ENCODE data around the gene TMEM213.

Gene TMEM213

DNA sequence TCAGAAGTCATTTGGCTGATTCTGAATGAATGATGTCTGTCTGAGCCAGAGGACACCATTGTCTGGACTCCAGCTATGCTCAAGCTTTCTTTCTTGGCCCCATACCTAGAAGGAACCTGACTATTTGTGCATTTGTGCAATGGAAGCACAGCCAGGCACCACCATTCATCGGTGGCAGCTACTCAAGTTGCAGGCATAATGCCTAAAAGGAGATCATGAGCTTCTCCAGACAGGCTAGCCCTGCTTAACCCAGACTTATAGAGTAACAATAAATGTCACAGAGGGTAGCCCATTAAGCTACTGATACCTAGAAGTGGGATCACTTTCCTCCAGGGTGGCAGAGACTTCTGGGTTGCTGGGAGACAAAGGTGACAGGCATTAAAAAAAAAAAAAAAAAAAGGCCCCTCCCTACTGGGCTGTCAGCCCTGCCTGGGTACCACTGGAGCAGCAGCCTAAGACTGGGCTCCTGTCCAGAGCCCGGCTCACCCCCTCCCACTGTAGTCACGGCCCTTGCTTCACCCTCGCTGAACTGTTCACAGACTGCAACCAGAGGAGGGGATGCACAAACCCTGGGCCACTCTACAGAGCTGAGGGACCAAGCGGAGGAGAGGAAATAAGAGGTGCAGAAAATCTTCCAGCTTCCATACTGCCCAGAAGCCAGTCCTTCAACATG lies 75.6 kb downstream of the TMEM213 start:
- H3K4me3 ChIP-seq (ENCODE audit: extremely low read depth, insufficient read depth, low read length, poor library complexity, severe bottlenecking): no peak overlapping the region
- WGBS, 2 experiments (ENCODE audit: insufficient coverage in 2 of 2): 80 to 100% methylated on average over 1 of the region's 5 CpGs
- peaks cover 55% of the 10 kb centered on the region for H3K36me3 ChIP-seq (ENCODE audit: control insufficient read depth, insufficient read depth, low read length)
- H3K27ac ChIP-seq (ENCODE audit: low read depth, low read length, severe bottlenecking): no peak overlapping the region
- no peaks in the 10 kb centered on the region for H3K9me3 ChIP-seq (ENCODE audit: control insufficient read depth, low read length)
- H3K4me1 ChIP-seq (ENCODE audit: control insufficient read depth, insufficient read depth, low read length, poor library complexity, severe bottlenecking): peaks cover 9% of the 10 kb centered on the region

DNA sequence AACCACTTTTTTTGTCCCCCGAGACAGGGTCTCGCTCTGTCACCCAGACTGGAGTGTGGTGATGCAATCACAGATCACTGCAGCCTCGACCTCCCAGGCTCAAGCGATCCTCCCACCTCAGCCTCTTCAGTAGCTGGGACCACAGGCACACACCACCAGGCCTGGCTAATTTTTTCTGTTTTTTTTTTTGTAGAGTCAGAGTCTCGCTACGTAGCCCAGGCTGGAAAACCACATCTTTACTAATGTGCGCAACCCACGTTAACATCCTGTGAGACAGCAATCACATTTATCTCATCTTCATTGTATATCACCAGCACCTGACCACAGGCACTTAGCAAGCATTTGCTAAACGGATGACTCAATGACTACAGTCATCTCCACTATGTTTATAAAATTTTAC lies 78.0 kb downstream of the TMEM213 start:
- Histone ChIP-seq H3K4me1 (ENCODE audit: control insufficient read depth, insufficient read depth, low read length, poor library complexity, severe bottlenecking) (peaks cover 9% of the 10 kb centered on the region), H3K9me3 (ENCODE audit: control insufficient read depth, low read length) (no peaks in the 10 kb centered on the region), H3K4me3 (ENCODE audit: extremely low read depth, insufficient read depth, low read length, poor library complexity, severe bottlenecking) (no peak overlapping the region), H3K36me3 (ENCODE audit: control insufficient read depth, insufficient read depth, low read length) (peaks cover 46% of the 10 kb centered on the region), H3K27ac (ENCODE audit: low read depth, low read length, severe bottlenecking) (no peak overlapping the region)
- WGBS, 2 experiments (ENCODE audit: insufficient coverage in 2 of 2): 95 to 97% methylated on average over 6 to 9 of the region's 9 CpGs

DNA sequence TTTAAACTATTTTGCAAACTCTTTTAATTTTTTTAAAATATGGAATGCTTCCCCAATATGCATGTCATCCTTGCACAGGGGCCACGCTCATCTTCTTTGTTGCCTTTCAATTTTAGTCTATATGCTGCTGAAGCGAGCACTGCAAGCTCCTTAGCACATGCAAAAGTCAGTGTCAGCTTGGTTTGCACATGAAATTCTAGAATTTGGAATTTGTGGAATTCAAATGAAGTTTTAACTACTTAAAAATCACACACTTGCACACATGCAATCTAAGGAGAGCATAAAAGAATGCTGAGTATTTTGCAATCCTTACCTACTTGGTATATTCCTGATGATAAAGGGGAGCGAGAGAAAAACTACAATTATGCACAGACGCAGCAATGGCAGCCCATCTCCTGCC lies 78.5 kb downstream of the TMEM213 start:
- H3K4me3 ChIP-seq (ENCODE audit: extremely low read depth, insufficient read depth, low read length, poor library complexity, severe bottlenecking): no peak overlapping the region
- H3K9me3 ChIP-seq (ENCODE audit: control insufficient read depth, low read length): no peaks in the 10 kb centered on the region
- no peak overlapping the region for H3K27ac ChIP-seq (ENCODE audit: low read depth, low read length, severe bottlenecking)
- peaks cover 9% of the 10 kb centered on the region for H3K4me1 ChIP-seq (ENCODE audit: control insufficient read depth, insufficient read depth, low read length, poor library complexity, severe bottlenecking)
- WGBS, 2 experiments (ENCODE audit: insufficient coverage in 2 of 2): 86 to 100% methylated on average over 1 to 2 of the region's 4 CpGs
- peaks cover 43% of the 10 kb centered on the region for H3K36me3 ChIP-seq (ENCODE audit: control insufficient read depth, insufficient read depth, low read length)

DNA sequence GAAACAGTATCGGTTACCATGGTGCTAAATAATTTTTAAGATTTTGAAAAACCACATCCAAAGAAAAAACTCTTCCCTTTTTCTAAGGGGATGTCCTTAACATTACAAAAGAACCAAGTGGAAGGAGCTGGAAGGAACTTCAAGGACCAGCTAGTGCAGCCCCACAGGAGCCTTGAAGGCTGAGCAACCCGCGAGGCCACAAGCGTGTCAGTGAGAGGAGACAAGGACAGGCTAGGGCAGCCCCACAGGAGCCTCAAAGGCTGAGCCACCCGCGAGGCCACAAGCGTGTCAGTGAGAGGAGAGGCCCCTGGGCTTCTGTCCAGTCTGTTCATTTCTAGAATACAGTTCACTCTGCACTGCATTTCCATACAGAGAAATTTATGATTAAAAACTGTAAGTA lies 80.3 kb downstream of the TMEM213 start:
- H3K4me3 ChIP-seq (ENCODE audit: extremely low read depth, insufficient read depth, low read length, poor library complexity, severe bottlenecking): no peak overlapping the region
- H3K4me1 ChIP-seq (ENCODE audit: control insufficient read depth, insufficient read depth, low read length, poor library complexity, severe bottlenecking): peaks cover 4% of the 10 kb centered on the region
- H3K36me3 ChIP-seq (ENCODE audit: control insufficient read depth, insufficient read depth, low read length): peaks cover 41% of the 10 kb centered on the region
- no peaks in the 10 kb centered on the region for H3K9me3 ChIP-seq (ENCODE audit: control insufficient read depth, low read length)
- H3K27ac ChIP-seq (ENCODE audit: low read depth, low read length, severe bottlenecking): no peak overlapping the region
- 84 to 87% methylated on average over 4 to 5 of the region's 7 CpGs for WGBS, 2 experiments (ENCODE audit: insufficient coverage in 2 of 2)

DNA sequence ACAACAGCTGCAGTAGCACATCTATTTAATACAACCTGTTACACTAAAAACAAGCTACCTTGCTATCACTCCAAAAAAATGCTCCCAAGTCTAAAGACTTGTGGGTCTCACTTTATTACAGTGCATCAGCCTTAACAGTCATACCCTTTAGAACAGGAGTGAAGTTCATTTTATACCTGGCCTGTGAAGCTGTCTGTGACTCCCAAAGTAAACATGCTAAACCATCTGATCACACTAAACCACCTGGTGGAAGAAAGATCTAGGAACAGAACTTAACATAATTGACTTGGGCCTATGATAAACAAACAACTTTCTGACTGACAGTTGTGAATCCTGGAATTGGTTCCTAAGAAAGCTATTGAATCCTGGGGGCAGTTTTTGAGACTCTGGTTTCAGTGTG lies 81.1 kb downstream of the TMEM213 start:
- Histone ChIP-seq H3K27ac (ENCODE audit: low read depth, low read length, severe bottlenecking) (no peak overlapping the region), H3K9me3 (ENCODE audit: control insufficient read depth, low read length) (no peaks in the 10 kb centered on the region), H3K4me3 (ENCODE audit: extremely low read depth, insufficient read depth, low read length, poor library complexity, severe bottlenecking) (no peak overlapping the region), H3K36me3 (ENCODE audit: control insufficient read depth, insufficient read depth, low read length) (peaks cover 44% of the 10 kb centered on the region), H3K4me1 (ENCODE audit: control insufficient read depth, insufficient read depth, low read length, poor library complexity, severe bottlenecking) (no peaks in the 10 kb centered on the region)

DNA sequence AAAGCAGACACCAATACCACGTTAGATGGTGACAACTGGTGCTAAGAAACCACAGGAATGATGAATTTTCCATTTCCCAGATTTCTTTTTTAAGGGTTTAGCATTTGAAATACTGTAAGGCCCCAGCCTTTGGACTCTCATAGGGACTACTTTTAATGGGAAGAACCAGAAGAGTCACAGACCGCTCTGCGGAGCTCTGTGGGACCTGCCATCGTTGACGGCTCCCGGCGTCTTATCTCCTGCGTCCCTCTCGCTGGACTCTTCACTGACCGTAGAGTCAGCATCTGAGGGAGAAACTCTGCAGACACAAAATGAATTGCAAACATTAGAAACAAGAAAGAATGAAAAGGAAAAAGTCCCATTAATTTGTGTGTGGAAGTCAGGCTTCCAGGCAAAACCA lies 81.6 kb downstream of the TMEM213 start:
- H3K36me3 ChIP-seq (ENCODE audit: control insufficient read depth, insufficient read depth, low read length): peaks cover 48% of the 10 kb centered on the region

DNA sequence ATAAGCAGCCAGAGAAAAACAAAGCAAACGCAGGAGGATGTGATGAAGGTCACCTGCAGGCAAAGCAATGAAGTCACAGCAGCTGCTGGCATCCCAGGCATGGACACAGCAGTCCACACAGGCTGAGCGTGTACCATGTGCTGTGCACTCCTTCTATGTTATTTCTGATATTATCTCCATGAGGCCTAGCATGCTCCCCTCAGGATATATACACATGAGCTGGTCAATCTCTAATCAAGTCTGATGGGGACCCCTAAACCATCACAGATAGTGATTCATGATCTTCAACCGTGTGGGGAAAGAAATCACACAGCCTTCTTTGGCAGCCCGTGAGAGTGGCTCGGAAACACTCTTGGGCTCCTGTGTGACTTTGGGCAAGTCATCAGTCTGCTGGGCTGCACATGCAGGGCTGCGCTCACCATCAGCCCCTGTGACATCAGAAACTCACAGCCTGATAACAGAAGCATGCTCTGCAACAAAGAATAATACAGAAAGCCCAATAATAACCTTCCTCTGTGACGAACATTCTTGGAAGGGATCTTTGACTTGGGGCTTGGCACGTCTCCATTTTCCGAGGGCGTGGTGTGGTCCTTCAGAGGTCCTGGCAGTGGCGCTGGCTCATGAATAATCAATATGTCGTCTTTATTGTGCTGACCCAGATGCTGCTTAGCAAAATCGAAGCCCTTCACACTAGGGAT lies 83.2 kb downstream of the TMEM213 start:
- Histone ChIP-seq H3K9me3 (ENCODE audit: control insufficient read depth, low read length) (no peaks in the 10 kb centered on the region), H3K4me1 (ENCODE audit: control insufficient read depth, insufficient read depth, low read length, poor library complexity, severe bottlenecking) (no peaks in the 10 kb centered on the region), H3K36me3 (ENCODE audit: control insufficient read depth, insufficient read depth, low read length) (peaks cover 51% of the 10 kb centered on the region), H3K27ac (ENCODE audit: low read depth, low read length, severe bottlenecking) (no peak overlapping the region), H3K4me3 (ENCODE audit: extremely low read depth, insufficient read depth, low read length, poor library complexity, severe bottlenecking) (no peak overlapping the region)
- WGBS, 2 experiments (ENCODE audit: insufficient coverage in 2 of 2): 87 to 94% methylated on average over 12 of the region's 13 CpGs

More for the DNA sequence above, 81.6 kb downstream of the TMEM213 start:
- Histone ChIP-seq H3K9me3 (ENCODE audit: control insufficient read depth, low read length) (no peaks in the 10 kb centered on the region), H3K27ac (ENCODE audit: low read depth, low read length, severe bottlenecking) (no peak overlapping the region), H3K4me3 (ENCODE audit: extremely low read depth, insufficient read depth, low read length, poor library complexity, severe bottlenecking) (no peak overlapping the region), H3K4me1 (ENCODE audit: control insufficient read depth, insufficient read depth, low read length, poor library complexity, severe bottlenecking) (no peaks in the 10 kb centered on the region)
- 92 to 98% methylated on average over 8 to 9 of the region's 10 CpGs for WGBS, 2 experiments (ENCODE audit: insufficient coverage in 2 of 2)

DNA sequence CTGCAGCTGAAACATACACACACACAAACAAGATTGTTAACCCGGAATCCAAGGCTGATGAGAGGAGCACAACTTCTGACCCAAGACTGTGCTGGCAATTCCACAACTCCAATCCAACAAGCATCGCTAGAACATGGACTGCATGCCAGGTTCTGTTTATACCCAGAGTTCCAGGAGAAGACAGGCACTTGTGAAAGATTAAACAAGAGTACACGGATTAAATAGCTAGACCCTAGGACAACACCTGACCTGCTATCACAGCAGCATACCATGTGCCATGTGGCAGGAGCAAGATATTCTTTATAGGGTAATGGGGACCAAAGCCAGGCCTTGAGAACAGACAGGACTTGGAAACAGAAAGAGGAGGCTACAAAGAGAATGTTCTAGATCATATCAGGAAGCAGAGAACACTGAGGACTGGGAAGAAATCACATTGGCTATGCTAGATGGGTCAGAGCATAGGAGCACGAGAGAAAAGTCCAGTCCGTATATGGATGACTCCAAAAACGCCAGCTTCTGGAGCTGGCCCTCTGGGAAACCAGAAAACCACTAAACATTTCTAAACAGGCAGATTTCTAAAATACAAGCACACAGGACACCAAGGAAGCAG lies 83.9 kb downstream of the TMEM213 start:
- Histone ChIP-seq H3K36me3 (ENCODE audit: control insufficient read depth, insufficient read depth, low read length) (peaks cover 50% of the 10 kb centered on the region), H3K4me1 (ENCODE audit: control insufficient read depth, insufficient read depth, low read length, poor library complexity, severe bottlenecking) (no peaks in the 10 kb centered on the region), H3K4me3 (ENCODE audit: extremely low read depth, insufficient read depth, low read length, poor library complexity, severe bottlenecking) (no peak overlapping the region), H3K27ac (ENCODE audit: low read depth, low read length, severe bottlenecking) (no peak overlapping the region), H3K9me3 (ENCODE audit: control insufficient read depth, low read length) (no peaks in the 10 kb centered on the region)
- WGBS, 2 experiments (ENCODE audit: insufficient coverage in 2 of 2): 81 to 84% methylated on average over 4 to 5 of the region's 6 CpGs

DNA sequence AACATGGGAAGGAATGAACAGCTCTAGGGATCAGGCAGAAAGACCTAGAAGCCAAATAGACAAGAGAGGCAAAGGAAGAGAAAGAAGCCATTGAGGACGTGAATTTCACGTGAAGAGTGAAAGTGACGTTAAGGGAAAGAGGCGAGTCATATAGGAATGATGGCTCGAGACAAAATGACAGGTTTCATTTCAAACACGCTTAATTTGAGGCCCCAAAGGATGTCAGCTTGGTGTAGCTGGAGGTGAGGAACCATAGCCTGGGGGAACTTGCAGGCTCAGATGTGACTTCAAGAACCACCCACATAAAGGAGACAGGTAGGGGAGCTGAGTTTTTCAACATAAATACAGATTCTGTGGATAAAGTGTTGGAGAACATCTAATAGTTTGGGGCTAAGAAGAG lies 84.5 kb downstream of the TMEM213 start:
- H3K4me3 ChIP-seq (ENCODE audit: extremely low read depth, insufficient read depth, low read length, poor library complexity, severe bottlenecking): no peak overlapping the region
- WGBS, 2 experiments (ENCODE audit: insufficient coverage in 2 of 2): 94 to 98% methylated on average over 6 of the region's 6 CpGs
- no peaks in the 10 kb centered on the region for H3K9me3 ChIP-seq (ENCODE audit: control insufficient read depth, low read length)
- no peak overlapping the region for H3K27ac ChIP-seq (ENCODE audit: low read depth, low read length, severe bottlenecking)
- no peaks in the 10 kb centered on the region for H3K4me1 ChIP-seq (ENCODE audit: control insufficient read depth, insufficient read depth, low read length, poor library complexity, severe bottlenecking)
- H3K36me3 ChIP-seq (ENCODE audit: control insufficient read depth, insufficient read depth, low read length): peaks cover 48% of the 10 kb centered on the region

DNA sequence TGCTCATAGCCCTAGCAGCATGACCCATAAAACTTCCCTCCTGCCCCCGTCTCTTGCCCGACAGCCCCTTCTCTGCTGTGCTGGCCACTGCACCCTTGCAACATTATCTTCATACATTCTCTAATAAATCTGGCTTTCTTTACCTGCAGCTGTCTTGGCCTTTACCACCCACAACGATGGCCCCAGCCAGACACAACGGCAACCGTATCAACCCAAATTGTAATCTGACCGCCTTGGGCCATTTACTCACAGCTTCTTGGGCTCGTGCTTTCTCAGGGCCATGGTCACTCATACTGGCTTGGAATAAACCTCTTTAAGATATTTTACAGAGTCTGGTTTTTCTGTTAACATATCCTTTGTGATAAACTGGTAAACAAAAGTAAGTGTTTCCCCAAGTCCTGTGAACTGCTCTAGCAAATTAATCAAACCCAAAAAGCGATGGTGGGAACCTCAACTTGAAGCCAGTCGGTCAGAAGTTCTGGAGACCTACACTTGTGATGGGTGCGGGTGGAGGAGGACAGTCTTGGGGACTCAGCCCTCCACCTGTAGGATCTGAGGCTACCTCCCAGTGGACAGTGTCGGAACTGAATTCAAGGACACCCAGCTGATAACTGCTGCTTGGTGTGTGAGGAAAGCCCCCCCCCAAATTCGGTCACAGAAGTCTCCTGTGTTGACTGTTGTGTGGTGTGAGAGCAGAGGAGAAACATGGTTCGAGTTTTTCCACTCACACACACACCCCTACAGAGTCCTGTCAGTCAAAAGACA lies 87.8 kb downstream of the TMEM213 start:
- WGBS, 2 experiments (ENCODE audit: insufficient coverage in 2 of 2): 93 to 96% methylated on average over 7 to 9 of the region's 13 CpGs
- no peaks in the 10 kb centered on the region for H3K9me3 ChIP-seq (ENCODE audit: control insufficient read depth, low read length)
- H3K4me3 ChIP-seq (ENCODE audit: extremely low read depth, insufficient read depth, low read length, poor library complexity, severe bottlenecking): no peak overlapping the region
- H3K36me3 ChIP-seq (ENCODE audit: control insufficient read depth, insufficient read depth, low read length): peaks cover 41% of the 10 kb centered on the region
- no peaks in the 10 kb centered on the region for H3K4me1 ChIP-seq (ENCODE audit: control insufficient read depth, insufficient read depth, low read length, poor library complexity, severe bottlenecking)
- H3K27ac ChIP-seq (ENCODE audit: low read depth, low read length, severe bottlenecking): no peak overlapping the region
